Measurements from ENCODE around the gene ESPL1. TPM values are rescaled to one million over a fixed set of nuclear protein-coding genes. Genes with fewer than 3 reads are reported as not detected.

ESPL1 gene
- total RNA-seq, 1 experiment from 2014 or later = 31.6 TPM

GRCh38 chr12:53222170-53222721, 45.9 kb upstream of the ESPL1 start:
- no peaks in the 10 kb centered on the region for H4K20me1 ChIP-seq (ENCODE audit: low read length)
- CTCF ChIA-PET = no interaction called here
- ATAC-seq = no peak
- peak overlapping the region; percentile 80 for H3K4me3 ChIP-seq (ENCODE audit: low read length)
- POLR2A ChIA-PET (ENCODE audit: unreplicated experiment) = no interaction called here
- H3K9ac ChIP-seq (ENCODE audit: low read length) = peak overlapping the region; percentile 48; the same call in 1 of the 2 replicates
- DNase-seq = no peak
- no peaks in the 10 kb centered on the region for H3K9me2 ChIP-seq (replicated peaks; ENCODE audit: low read length)
- H3F3A ChIP-seq (ENCODE audit: low read length, unreplicated experiment) = no peaks in the 10 kb centered on the region
- peaks cover 47% of the 10 kb centered on the region for H3K4me1 ChIP-seq (ENCODE audit: insufficient read depth, low read length)
- intact Hi-C loops (cut with micrococcal nuclease) = no loop called here
- TF ChIP-seq EZH2phosphoT487 (IDR thresholded peaks at IDR 0.05; ENCODE audit: borderline replicate concordance, low read length) (no peak), EZH2 (IDR thresholded peaks at IDR 0.05; ENCODE audit: low read length, unreplicated experiment) (no peak)
- TF ChIP-seq, protein P1, sequence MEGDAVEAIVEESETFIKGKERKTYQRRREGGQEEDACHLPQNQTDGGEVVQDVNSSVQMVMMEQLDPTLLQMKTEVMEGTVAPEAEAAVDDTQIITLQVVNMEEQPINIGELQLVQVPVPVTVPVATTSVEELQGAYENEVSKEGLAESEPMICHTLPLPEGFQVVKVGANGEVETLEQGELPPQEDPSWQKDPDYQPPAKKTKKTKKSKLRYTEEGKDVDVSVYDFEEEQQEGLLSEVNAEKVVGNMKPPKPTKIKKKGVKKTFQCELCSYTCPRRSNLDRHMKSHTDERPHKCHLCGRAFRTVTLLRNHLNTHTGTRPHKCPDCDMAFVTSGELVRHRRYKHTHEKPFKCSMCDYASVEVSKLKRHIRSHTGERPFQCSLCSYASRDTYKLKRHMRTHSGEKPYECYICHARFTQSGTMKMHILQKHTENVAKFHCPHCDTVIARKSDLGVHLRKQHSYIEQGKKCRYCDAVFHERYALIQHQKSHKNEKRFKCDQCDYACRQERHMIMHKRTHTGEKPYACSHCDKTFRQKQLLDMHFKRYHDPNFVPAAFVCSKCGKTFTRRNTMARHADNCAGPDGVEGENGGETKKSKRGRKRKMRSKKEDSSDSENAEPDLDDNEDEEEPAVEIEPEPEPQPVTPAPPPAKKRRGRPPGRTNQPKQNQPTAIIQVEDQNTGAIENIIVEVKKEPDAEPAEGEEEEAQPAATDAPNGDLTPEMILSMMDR (conservative IDR thresholded peaks at IDR 0.05; ENCODE audit: low read depth, low read length) = no peak
- peak overlapping the region; percentile 95 for H3K27ac ChIP-seq (ENCODE audit: low read length)
- H3K36me3 ChIP-seq (ENCODE audit: low read depth, low read length) = no peaks in the 10 kb centered on the region; the same call in 1 of the 2 replicates
- no peak overlapping the region for H2AFZ ChIP-seq (ENCODE audit: low read length)
- peak overlapping the region; percentile 99 for H3K4me2 ChIP-seq (ENCODE audit: low read length)
- H3K27me3 ChIP-seq (ENCODE audit: low read length) = no peaks in the 10 kb centered on the region
- H3K79me2 ChIP-seq (ENCODE audit: low read length) = peaks cover 35% of the 10 kb centered on the region
- BruUV-seq (replicated peaks) = no TSS peak
- no peaks in the 10 kb centered on the region for H3K9me3 ChIP-seq (ENCODE audit: low read length)

- H3K4me2 ChIP-seq (ENCODE audit: low read length) = 0 out of 2 replicates have a peak overlapping the region, but pooled peaks have one; percentile 99
- peaks cover 34% of the 10 kb centered on the region for H3K79me2 ChIP-seq (ENCODE audit: low read length)
- H3K9ac ChIP-seq (ENCODE audit: low read length) = no peak overlapping the region
- no peak overlapping the region for H3K4me3 ChIP-seq (ENCODE audit: low read length)
- no peaks in the 10 kb centered on the region for H3F3A ChIP-seq (ENCODE audit: low read length, unreplicated experiment)
- intact Hi-C loops (cut with micrococcal nuclease) = no loop called here
- ATAC-seq (no peak), DNase-seq (no peak)
- no peak for TF ChIP-seq EZH2phosphoT487 (IDR thresholded peaks at IDR 0.05; ENCODE audit: borderline replicate concordance, low read length)
- no peak for TF ChIP-seq EZH2 (IDR thresholded peaks at IDR 0.05; ENCODE audit: low read length, unreplicated experiment)
- TF ChIP-seq, protein P1 (conservative IDR thresholded peaks at IDR 0.05; ENCODE audit: low read depth, low read length) = no peak
- no peaks in the 10 kb centered on the region for H3K9me2 ChIP-seq (replicated peaks; ENCODE audit: low read length)
- H3K36me3 ChIP-seq (ENCODE audit: low read depth, low read length) = no peaks in the 10 kb centered on the region; the same call in 1 of the 2 replicates
- H2AFZ ChIP-seq (ENCODE audit: low read length) = no peak overlapping the region
- no peaks in the 10 kb centered on the region for H3K27me3 ChIP-seq (ENCODE audit: low read length)
- ChIA-PET POLR2A (ENCODE audit: unreplicated experiment) (no interaction called here), CTCF (no interaction called here)
- no peaks in the 10 kb centered on the region for H3K9me3 ChIP-seq (ENCODE audit: low read length)
- H4K20me1 ChIP-seq (ENCODE audit: low read length) = no peaks in the 10 kb centered on the region
- H3K27ac ChIP-seq (ENCODE audit: low read length) = no peak overlapping the region
- no TSS peak for BruUV-seq (replicated peaks)
- H3K4me1 ChIP-seq (ENCODE audit: insufficient read depth, low read length) = peaks cover 41% of the 10 kb centered on the region
These were observed 45.3 kb upstream of the ESPL1 start for GRCh38 chr12:53222806-53223261.

DNA sequence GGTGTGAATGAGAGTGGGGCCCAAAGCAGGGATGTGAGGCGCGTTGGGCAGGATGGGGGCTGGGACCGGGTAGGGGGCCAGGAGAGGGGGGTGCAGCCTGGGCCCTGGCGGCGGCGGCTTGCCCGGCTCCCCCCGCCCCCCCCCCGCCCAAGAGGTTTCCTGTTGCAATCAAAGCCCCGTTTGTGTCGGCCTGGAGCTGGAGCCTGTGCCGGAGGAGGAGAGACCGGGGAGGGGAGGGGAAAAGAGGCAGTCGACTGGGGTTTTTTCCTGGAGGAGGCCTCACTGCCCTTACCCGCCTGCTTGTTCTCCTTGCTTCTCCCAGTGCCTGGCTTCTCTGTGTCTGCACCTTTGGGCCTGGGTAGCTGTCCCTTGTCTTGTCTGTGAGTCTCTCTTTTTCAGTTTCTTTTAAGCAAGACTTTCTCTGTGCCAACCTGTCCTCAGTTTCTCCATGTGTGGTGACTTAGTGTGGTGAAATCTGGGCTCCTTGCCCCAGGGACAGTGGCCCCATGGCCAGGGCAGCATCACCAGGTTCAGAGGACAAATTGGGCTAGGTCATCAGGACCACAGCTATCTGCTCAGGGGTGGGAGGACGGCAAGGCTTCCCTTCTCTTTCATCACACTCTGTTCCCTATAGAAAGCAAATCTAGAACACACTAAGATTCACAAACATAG, 44.6 kb upstream of the ESPL1 start:
- Histone ChIP-seq H3K4me3 (ENCODE audit: low read length) (no peak overlapping the region), H3K36me3 (ENCODE audit: low read depth, low read length) (no peaks in the 10 kb centered on the region; the same call in 1 of the 2 replicates), H3K27me3 (ENCODE audit: low read length) (no peaks in the 10 kb centered on the region), H3K4me1 (ENCODE audit: insufficient read depth, low read length) (peaks cover 34% of the 10 kb centered on the region), H3K9me2 (replicated peaks; ENCODE audit: low read length) (no peaks in the 10 kb centered on the region), H3K79me2 (ENCODE audit: low read length) (peaks cover 33% of the 10 kb centered on the region), H4K20me1 (ENCODE audit: low read length) (no peaks in the 10 kb centered on the region), H3F3A (ENCODE audit: low read length, unreplicated experiment) (no peaks in the 10 kb centered on the region), H3K27ac (ENCODE audit: low read length) (no peak overlapping the region), H2AFZ (ENCODE audit: low read length) (no peak overlapping the region), H3K4me2 (ENCODE audit: low read length) (no peak overlapping the region), H3K9ac (ENCODE audit: low read length) (no peak overlapping the region), H3K9me3 (ENCODE audit: low read length) (no peaks in the 10 kb centered on the region)
- CTCF ChIA-PET = no interaction called here
- POLR2A ChIA-PET (ENCODE audit: unreplicated experiment) = no interaction called here
- no peak for ATAC-seq
- intact Hi-C loops (cut with micrococcal nuclease) = no loop called here
- no peak for DNase-seq
- TF ChIP-seq EZH2phosphoT487 (IDR thresholded peaks at IDR 0.05; ENCODE audit: borderline replicate concordance, low read length) (no peak), EZH2 (IDR thresholded peaks at IDR 0.05; ENCODE audit: low read length, unreplicated experiment) (no peak)
- TF ChIP-seq, protein P1 (conservative IDR thresholded peaks at IDR 0.05; ENCODE audit: low read depth, low read length) = no peak
- BruUV-seq (replicated peaks) = no TSS peak

Measured in PC-3 (cell line).